ENCODE results near the gene MAP4K3.
"Not testable (repeated sequence)": the region's sequence is repeated elsewhere in the genome, so short reads cannot be mapped to it uniquely, and the experiment has no call there.

MAP4K3 gene

DNA sequence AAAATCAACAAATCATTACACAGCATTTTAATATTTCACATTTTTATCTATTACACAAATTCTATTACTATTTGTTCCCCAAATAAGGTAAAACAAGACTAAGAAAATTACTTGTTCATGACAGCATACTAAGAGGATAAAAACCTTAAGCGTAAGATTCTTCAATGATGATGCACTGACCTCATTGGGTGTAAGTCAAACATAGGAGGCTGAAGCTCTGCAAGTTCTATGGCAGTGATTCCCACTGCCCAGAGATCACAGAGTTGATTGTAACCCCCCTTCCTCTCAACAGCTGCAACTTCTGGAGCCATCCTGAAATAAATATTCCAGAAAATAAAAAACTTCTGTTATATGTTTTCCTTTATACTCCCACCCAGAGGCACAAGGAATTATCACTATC, 111.1 kb downstream of the MAP4K3 start:
- H3K27ac ChIP-seq, result no peak overlapping the region
- no peaks in the 10 kb centered on the region for H3K27me3 ChIP-seq
- H3K4me3 ChIP-seq (ENCODE audit: low read depth in 1 of 2, low read length in 1 of 2), result no peak overlapping the region
- TF ChIP-seq, protein P1, sequence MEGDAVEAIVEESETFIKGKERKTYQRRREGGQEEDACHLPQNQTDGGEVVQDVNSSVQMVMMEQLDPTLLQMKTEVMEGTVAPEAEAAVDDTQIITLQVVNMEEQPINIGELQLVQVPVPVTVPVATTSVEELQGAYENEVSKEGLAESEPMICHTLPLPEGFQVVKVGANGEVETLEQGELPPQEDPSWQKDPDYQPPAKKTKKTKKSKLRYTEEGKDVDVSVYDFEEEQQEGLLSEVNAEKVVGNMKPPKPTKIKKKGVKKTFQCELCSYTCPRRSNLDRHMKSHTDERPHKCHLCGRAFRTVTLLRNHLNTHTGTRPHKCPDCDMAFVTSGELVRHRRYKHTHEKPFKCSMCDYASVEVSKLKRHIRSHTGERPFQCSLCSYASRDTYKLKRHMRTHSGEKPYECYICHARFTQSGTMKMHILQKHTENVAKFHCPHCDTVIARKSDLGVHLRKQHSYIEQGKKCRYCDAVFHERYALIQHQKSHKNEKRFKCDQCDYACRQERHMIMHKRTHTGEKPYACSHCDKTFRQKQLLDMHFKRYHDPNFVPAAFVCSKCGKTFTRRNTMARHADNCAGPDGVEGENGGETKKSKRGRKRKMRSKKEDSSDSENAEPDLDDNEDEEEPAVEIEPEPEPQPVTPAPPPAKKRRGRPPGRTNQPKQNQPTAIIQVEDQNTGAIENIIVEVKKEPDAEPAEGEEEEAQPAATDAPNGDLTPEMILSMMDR (IDR thresholded peaks at IDR 0.05), result no peak
- no peaks in the 10 kb centered on the region for H3K4me1 ChIP-seq (ENCODE audit: control insufficient read depth in 1 of 2, insufficient read depth in 1 of 2, low read depth in 1 of 2, low read length in 1 of 2)
- H3K9me3 ChIP-seq, result no peaks in the 10 kb centered on the region
- no peaks in the 10 kb centered on the region for H3K36me3 ChIP-seq

DNA sequence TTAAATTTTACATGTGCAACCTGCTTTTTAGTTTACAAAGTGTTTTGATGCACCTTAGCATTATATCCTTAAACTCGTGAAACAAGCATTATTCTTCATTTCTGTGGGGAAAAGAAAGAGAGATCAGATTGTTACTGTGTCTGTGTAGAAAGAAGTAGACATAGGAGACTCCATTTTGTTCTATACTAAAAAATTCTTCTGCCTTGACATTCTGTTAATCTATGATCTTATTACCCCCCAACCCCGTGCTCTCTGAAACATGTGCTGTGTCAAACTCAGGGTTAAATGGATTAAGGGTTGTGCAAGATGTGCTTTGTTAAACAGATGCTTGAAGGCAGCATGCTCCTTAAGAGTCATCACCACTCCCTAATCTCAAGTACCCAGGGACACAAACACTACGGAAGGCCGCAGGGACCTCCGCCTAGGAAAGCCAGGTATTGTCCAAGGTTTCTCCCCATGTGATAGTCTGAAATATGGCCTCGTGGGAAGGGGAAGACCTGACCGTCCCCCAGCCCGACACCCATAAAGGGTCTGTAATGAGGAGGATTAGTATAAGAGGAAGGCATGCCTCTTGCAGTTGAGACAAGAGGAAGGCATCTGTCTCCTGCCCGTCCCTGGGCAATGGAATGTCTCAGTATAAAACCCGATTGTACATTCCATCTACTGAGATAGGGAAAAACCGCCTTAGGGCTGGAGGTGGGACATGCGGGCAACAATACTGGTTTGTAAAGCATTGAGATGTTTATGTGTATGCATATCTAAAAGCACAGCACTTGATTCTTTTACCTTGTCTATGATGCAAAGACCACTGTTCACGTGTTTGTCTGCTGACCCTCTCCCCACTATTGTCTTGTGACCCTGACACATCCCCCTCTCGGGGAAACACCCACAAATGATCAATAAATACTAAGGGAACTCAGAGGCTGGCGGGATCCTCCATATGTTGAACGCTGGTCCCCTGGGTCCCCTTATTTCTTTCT, 115.7 kb downstream of the MAP4K3 start:
- not testable (repeated sequence) for H3K27ac ChIP-seq; H3K9me3 ChIP-seq; H3K27me3 ChIP-seq; H3K4me3 ChIP-seq (ENCODE audit: low read depth in 1 of 2, low read length in 1 of 2); H3K36me3 ChIP-seq
- peaks cover 8 to 12% of the 10 kb centered on the region in 2 experiments for H3K4me1 ChIP-seq (ENCODE audit: control insufficient read depth in 1 of 2, insufficient read depth in 1 of 2, low read depth in 1 of 2, low read length in 1 of 2)

DNA sequence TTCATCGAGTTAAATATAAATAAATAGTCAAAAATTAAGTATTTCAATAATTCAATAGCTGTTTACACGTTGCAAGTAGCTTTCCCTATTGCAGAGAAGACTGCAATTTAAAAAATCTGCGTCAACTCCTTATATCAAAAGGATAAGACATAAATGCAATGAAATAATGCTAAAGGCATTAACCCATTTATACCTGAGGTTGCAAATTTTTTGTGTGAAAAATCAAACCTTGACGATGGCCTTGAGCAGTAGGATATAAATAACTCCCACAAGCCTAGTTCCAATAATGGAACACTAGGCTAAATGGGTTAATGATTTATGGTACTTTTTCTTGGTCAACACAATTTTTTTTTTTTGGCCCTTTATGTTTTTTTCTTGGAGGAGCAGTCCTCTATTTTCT, 116.9 kb downstream of the MAP4K3 start:
- Histone ChIP-seq H3K4me1 (ENCODE audit: control insufficient read depth in 1 of 2, insufficient read depth in 1 of 2, low read depth in 1 of 2, low read length in 1 of 2) (peaks cover 8 to 12% of the 10 kb centered on the region in 2 experiments), H3K27me3 (no peaks in the 10 kb centered on the region), H3K27ac (no peak overlapping the region), H3K9me3 (no peaks in the 10 kb centered on the region), H3K4me3 (ENCODE audit: low read depth in 1 of 2, low read length in 1 of 2) (no peak overlapping the region), H3K36me3 (no peaks in the 10 kb centered on the region)
- TF ChIP-seq, protein P1 (IDR thresholded peaks at IDR 0.05), result no peak

DNA sequence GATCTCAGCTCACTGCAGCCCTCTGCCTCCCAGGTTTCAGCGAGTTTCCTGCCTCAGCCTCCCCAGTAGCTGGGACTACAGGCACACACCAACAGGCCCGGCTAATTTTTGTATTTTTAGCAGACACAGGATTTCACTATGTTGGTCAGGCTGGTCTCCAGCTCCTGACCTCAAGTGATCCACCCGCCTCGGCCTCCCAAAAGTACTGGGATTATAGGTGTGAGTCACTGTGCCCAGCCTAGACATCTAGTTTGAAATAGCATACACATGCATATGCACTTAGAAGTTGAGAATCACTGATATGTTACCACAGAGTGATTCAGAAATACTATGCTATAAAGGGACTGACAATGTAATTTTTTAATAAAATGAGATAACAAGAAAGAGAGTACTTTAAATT, 123.5 kb downstream of the MAP4K3 start:
- TF ChIP-seq, protein P1 (IDR thresholded peaks at IDR 0.05), result no peak
- Histone ChIP-seq H3K36me3 (no peaks in the 10 kb centered on the region), H3K9me3 (no peaks in the 10 kb centered on the region), H3K4me3 (ENCODE audit: low read depth in 1 of 2, low read length in 1 of 2) (no peak overlapping the region), H3K27ac (no peak overlapping the region), H3K27me3 (no peaks in the 10 kb centered on the region), H3K4me1 (ENCODE audit: control insufficient read depth in 1 of 2, insufficient read depth in 1 of 2, low read depth in 1 of 2, low read length in 1 of 2) (no peaks in the 10 kb centered on the region)

DNA sequence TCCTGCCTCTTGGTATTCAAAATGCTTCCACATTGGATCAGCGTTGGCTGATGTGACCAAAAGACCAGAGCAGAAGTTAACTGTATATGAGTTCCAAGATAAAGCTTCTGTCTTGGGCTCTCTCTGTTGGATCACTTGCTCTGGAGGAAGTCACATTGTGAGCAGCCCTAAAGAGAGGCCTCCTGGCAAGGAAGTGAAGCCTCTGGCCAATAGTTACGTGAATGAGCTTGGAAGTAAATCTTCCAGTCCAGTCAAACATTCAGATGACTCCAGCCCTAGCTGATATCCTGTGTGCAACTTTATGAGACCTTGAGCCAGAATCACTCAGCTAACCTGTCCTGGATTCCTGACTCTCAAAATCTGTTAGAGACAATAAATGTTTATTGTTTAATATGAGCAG, 125.6 kb downstream of the MAP4K3 start:
- no peak overlapping the region for H3K27ac ChIP-seq
- TF ChIP-seq, protein P1 (IDR thresholded peaks at IDR 0.05), result no peak

DNA sequence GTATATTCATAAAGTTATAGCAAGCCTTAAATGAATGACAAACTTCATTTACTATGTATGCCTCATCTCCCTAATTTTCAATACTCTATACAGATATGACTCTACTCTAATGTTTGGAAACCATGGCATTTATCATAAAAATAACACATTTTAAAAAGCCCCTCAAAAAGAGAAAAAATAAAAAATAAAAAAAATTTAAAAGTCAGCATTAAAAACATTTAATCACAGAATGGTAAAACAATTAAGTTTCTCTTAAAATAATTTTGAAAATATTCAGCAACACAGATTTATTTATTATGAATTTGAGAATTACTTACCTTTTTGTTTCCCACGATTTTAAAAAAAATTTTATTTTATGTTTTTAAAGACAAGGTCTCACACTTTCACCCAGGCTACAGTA, 128.3 kb downstream of the MAP4K3 start:
- Histone ChIP-seq H3K4me1 (ENCODE audit: control insufficient read depth in 1 of 2, insufficient read depth in 1 of 2, low read depth in 1 of 2, low read length in 1 of 2) (no peaks in the 10 kb centered on the region), H3K9me3 (no peaks in the 10 kb centered on the region)
- TF ChIP-seq, protein P1 (IDR thresholded peaks at IDR 0.05), result no peak

More for the DNA sequence above, 125.6 kb downstream of the MAP4K3 start:
- no peaks in the 10 kb centered on the region for H3K9me3 ChIP-seq
- H3K4me1 ChIP-seq (ENCODE audit: control insufficient read depth in 1 of 2, insufficient read depth in 1 of 2, low read depth in 1 of 2, low read length in 1 of 2), result no peaks in the 10 kb centered on the region
- H3K27me3 ChIP-seq, result no peaks in the 10 kb centered on the region
- no peaks in the 10 kb centered on the region for H3K36me3 ChIP-seq
- H3K4me3 ChIP-seq (ENCODE audit: low read depth in 1 of 2, low read length in 1 of 2), result no peak overlapping the region

More for the DNA sequence above, 128.3 kb downstream of the MAP4K3 start:
- Histone ChIP-seq H3K4me3 (ENCODE audit: low read depth in 1 of 2, low read length in 1 of 2) (no peak overlapping the region), H3K27me3 (no peaks in the 10 kb centered on the region), H3K36me3 (no peaks in the 10 kb centered on the region), H3K27ac (no peak overlapping the region)

Data from neutrophil (primary cell).